ENCODE results near the gene LINC01488.

Gene LINC01488

GRCh38 chr11:69481393-69481844, at the start of gene LINC01488:
LINC01488 (plus strand) TSS chr11:69481663.
- DNase-seq: no peak

GRCh38 chr11:69431893-69432738, 49.3 kb upstream of the LINC01488 start:
- DNase-seq: no peak

DNA sequence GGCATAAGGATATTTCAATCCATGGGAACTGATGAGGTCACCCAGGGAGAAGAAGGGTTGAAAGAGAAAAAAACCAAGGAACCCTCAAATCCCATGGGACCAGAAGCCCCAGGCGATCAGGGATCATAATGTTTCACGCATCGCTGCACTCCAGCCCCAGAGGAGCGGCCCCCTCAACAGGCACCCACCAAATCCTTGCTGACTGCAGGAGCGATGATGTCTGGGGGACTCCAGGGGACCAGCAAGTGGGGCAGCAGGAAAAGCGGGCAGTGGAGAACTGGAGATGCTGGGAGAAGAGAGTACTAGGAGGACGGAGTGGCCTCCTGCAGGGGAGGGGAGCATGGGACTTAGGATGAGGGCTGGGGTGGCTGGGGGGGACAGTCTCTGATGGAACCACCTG, 47.7 kb upstream of the LINC01488 start:
- DNase-seq: no peak

GRCh38 chr11:69434471-69434931, 47.0 kb upstream of the LINC01488 start:
- DNase-seq: no peak

DNA sequence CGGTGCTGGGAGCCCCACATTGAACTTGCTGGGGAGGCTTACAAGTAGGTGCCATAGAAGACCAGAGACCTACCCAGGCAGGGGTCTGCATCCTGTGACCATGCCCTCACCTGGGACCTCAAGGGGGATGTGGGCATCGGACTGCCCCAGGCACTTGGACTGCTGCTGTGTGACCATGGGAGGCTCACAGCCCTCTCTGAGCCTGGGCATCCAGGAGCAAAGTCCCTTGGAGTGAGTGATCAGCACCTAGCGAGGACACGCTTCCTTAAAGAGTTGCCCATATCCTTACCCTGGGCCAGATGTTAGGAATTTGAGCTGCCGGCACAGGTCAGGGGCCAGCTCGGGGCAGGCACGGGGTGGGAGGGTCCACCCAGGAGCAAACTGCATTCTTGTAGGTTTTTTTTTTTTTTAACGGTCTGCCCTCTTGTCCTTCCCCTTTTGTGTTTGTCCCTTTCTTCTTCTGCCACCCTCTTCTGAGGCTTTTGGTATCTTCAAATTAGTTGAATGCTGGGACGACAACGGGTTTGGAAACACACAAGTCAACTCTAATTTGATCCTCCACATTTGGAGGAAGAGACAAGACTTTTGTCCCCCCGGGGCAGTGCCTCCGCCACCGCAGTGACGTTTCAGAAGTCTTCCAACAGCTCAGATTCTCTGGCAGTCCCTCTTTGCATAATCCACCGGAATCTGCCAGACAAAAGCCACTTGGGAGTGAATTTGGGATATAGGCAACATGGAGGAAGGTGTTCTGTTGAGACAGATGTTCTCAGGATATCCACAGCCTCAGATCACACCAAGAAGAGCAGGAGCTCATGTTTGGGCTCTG, 46.1 kb upstream of the LINC01488 start:
- DNase-seq: no peak

GRCh38 chr11:69436041-69436982, 45.2 kb upstream of the LINC01488 start:
- no peak for DNase-seq

DNA sequence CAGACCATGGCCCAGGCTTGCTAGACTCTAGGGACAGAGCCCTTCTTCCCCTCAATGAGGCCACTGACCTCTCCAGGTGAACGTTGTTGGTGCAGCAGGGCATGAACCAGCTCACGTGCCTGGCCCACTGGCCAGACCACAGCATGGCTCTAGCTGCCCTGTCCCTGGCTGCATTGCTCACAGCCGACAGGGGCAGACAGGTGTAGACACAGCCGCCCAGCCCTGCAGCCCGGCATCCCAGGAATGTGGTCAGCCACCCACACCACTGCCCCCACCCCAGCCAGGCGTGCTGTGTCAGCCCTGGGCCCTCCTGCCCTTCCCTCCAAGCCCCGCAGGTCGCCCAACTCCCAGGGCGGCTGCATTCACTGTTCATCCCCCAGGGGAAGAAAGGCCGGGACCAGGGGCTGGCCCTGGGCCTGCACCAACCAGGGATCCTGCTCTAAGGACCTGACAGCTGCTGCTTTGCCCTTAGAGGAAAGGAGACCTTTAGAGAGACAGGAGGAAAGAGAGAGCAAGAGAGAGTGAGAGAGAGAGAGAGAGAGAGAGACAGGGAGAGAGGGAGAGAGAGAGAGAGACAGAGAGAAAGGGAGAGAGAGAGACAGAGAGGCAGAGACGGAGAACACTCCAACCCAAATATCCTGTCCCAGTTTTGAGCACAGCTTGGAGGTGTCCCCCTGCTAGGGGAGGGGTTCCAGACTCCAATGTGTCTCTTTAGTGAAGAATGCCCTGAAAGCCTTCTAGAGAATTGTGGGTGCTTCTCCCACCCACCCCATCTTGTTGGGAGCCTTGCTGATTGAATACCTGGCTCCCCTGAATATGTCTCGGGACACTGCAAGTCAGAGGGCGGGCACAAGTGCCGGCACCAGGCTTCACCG, 44.2 kb upstream of the LINC01488 start:
- DNase-seq: no peak

GRCh38 chr11:69437876-69438205, 43.6 kb upstream of the LINC01488 start:
- DNase-seq: no peak

DNA sequence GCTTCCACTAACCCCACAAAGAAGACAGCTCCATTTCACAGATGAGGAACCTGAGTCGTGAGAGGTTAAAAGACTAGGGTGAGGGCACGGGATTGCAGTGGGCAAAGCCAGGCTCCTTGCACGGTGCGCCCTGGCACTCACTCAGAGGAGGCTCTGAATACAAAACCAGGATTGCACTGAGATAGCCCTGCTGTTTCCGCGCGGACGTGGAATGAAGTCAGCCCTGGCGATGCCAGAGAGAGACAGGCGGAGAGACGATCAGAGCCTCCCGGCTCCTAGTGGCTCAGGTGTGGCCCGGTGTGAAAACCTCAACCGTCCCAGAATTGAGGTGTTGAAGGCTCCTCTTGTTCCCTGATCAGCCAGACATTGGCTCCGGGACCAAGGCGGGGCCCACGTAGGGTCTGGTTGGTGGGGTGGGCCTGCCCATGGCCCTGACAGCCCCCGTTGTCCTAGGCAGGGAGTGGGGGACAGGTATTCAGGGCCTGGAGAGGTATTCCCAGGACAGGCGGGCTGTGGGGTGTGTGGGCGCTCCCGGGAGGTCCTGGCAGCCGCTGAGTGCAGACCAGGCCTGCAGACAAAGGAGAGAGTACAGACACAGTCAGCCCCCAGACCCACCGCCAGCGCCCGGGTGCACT, 43.1 kb upstream of the LINC01488 start:
- no peak for DNase-seq

- no peak for DNase-seq
These were observed 42.3 kb upstream of the LINC01488 start for GRCh38 chr11:69439127-69439526.

GRCh38 chr11:69439651-69440464, 41.6 kb upstream of the LINC01488 start:
- DNase-seq: no peak

DNA sequence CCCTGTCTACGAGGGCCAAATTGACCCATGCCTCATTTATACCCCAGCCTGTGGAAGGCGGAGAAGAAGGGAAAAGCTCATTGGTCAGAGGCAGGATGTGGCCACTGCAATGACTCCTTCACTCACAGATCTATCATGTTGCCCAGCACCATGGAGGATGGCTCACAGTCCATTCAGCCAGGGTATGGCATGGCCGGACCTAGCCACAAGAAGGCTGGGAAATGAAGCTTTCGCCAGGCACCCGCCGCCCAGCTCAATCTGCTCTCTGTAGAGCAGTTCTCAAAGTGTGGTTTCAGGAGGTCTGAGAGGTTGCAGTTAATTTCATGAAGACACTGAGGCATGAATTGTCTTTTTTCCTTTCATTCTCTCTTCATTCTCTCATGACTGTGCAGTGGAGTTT, 40.6 kb upstream of the LINC01488 start:
- DNase-seq: no peak

- no peak for DNase-seq
These were observed 39.3 kb upstream of the LINC01488 start for GRCh38 chr11:69442012-69442806.

DNA sequence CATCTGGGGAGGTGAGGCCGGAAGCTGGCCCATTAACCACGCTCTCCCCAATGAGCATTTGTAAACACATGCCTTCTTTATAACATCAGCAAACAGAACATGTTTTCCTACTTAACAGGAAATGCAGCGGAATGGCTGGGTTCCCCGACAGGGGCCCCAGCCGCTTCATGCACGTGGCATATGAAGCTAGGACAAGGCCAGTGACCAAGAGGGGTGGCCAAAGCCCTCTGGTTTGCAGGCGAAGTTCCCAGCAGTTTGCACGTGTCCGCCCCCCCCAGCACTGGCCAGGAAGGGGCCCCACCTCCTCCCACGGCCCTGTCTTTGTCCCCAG, 38.7 kb upstream of the LINC01488 start:
- DNase-seq: no peak

DNA sequence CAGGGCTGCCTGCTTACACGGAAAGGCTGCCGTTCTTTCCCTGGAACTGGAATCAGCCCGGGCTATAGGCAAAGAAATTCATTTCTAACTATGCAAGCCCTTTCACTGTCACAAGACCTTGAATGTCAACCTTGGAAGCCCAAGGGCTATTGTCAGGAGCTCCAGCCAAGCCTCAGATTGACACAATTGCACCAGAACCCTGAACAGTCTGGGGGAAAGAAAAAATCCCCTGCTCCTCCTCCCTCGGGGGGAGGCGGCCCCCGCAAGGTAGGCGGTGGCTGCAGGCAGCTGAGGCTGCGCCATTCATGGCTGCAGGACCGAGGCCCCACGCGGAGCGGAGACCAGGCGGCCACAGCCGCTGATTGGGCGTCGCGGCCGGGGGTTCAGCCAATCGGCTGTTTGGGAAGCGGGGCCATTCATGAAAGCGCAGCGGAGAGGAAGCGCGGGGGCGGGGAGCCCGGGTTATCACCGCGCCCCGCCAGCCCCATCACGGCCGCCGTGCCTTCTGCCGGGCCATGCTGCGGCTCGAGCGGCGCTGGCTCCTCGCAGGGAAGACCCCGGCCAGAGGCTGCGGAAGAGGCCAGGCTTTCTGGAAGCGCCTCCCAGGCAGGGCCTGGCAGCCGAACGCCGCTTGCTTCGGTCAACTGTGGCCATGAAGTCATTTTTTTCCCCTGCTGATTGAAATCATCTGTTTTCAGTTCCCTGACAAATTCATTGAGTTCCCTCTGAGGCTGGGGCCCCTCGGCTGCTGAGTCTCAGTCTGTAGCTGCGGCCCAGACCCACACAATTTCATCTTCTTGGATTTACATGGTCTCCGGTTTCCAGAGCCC, 38.1 kb upstream of the LINC01488 start:
- DNase-seq: no peak

GRCh38 chr11:69443968-69444364, 37.5 kb upstream of the LINC01488 start:
- DNase-seq: no peak

- DNase-seq: no peak
These were observed 36.9 kb upstream of the LINC01488 start for GRCh38 chr11:69444381-69445130.

GRCh38 chr11:69445131-69445470, 36.4 kb upstream of the LINC01488 start:
- DNase-seq: no peak

All from NCI-H2029 treated with DMSO at 0.1 percent for 48 hours (cell line).